ENCODE measurements around the gene RNF141.

RNF141 gene, protein sequence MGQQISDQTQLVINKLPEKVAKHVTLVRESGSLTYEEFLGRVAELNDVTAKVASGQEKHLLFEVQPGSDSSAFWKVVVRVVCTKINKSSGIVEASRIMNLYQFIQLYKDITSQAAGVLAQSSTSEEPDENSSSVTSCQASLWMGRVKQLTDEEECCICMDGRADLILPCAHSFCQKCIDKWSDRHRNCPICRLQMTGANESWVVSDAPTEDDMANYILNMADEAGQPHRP

DNA sequence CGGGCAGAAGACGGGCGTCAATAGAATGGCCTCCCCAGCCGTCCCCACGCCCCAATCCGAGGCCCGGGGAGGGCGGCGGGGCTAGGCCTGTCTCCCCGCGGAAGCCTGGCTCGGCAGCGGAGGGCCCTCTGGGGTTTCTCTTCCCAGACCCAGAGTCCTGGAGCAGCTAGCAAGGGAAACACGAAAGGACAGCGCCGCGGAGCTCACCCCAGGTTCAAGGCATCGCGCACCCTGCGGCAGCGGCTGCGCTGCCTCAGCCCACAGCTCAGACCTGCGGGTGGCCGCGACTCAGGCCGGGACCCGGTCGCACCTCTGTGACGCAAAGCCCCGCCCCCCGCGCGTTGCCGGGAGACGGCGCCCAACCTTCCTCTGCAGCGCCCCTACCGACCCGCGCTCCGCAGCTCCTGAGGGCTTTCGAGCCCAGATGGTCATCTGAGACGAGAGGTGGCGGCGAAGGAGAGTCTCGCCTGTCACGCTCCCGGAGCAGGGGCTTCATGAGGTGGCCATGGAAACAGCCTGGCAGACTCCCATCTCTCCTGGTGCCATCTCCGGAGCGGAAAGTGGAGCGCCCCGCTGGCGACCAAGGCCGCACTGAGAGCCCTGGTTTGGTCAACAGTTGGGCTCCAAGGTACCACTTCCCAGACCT lies at the start of gene RNF141:
TSS of gene RNF141 (minus strand) at position 273 of the 646 bp plus-strand sequence. CDS start 7,029 bp downstream, outside the sequence.
- peak; percentile 89 for DNase-seq

DNA sequence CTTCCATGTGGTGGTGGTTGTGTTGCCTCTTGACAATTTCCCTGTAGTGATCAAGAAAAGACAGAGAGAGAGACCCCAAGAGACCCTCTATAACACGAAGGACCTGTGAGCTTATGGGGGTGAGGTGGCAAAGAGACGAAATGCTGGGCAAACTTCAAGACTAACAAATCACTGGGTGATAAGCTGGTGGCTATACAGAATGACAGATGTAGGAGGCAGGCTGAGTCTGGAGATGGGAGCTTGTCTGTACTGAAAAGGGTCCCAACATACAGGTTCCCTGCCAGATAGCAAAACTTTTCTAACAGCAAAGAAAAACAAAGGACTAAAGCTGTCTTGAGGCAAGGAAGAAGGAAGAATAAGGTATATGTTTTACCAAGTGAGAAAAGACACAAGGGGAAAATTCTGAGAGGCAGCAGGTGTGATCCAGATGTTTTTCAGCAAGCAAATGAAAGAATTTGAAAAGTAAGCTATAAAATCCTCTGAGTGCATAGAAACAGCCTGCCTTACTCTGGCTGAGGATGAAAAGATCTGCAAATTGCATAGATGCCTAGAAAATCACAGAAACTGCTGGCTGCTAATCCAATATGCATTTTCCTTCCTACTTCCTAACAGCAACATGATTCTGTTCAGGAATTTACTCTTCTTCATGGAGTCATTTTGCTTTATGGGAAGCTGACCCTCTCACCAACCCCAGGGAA lies 49.4 kb upstream of the RNF141 start:
- peak; percentile 52 for DNase-seq

DNA sequence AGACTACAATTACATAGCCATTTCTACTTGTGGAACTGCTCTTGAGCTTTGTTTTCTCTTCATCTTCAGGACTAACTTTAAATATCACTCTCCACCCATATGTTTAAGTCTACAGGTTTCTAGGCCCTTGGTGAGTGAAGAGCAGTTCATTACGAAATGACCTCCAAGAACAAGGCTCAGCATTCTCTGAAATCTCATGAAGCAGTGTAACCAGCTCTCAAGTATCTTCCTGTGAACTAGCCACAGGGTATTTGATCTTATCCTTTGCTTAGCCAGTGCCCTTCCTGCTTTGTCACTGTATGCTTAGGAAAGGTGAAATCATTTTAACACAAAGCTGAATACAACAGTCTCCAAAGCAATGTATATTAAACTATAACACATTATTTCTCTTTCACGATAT lies 47.9 kb upstream of the RNF141 start:
- DNase-seq, result no peak

DNA sequence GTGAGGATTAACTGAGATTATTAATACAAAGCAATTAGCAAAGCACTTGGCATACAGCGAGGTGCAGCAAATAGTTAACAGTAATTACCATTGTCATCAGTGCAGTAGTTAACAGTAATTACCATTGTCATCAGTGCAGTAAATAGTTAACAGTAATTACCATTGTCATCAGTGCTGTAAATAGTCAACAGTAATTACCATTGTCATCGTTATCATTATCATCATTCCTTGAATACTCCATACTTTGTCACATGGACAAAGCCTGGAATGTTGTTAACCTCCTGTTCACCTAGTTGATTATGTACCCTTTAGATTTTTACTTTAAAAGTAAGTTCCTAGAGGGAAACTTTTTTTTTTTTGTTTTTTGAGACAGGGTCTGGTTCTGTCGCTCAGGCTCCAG lies 47.0 kb upstream of the RNF141 start:
- DNase-seq, result no peak

DNA sequence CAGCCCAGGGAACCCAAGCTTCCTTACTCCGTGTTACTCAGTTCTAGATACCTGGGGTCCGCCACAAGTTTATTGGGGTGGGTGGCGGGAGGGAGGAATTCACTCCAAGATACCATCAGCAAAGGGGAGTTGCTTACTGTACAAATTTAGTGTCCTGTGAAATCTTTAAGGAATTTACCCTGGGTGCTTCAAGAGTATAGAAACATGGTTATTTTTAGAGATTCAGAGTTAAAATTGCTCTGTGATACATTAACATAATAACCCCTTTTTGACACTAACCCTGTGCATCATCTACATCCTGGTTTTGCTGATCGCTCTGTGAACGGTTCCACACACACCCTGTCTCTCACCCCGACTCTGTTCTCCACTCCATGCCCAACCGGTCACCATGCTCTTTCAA lies 46.4 kb upstream of the RNF141 start:
- peak; percentile 29 for DNase-seq

DNA sequence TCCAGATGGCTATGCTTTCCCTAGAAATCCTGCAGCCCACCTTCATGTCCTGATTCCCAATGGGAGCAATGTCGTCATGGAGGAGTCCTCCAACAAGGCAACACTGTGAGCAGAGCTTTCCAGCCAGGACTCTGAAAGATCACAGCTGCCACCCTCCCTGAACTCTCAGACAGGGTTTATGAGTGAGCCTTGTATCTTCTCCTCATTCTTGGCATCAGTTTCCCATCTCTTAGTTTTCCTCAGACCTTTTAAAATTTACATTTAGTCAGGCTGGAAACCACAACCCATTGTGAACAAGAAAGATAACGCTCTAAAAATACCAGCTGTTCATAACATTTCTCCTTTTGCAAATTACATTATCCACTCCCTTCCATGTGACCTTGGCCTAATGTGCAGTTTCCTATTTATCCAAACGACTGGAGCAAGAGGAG lies 43.1 kb upstream of the RNF141 start:
- no peak for DNase-seq

DNA sequence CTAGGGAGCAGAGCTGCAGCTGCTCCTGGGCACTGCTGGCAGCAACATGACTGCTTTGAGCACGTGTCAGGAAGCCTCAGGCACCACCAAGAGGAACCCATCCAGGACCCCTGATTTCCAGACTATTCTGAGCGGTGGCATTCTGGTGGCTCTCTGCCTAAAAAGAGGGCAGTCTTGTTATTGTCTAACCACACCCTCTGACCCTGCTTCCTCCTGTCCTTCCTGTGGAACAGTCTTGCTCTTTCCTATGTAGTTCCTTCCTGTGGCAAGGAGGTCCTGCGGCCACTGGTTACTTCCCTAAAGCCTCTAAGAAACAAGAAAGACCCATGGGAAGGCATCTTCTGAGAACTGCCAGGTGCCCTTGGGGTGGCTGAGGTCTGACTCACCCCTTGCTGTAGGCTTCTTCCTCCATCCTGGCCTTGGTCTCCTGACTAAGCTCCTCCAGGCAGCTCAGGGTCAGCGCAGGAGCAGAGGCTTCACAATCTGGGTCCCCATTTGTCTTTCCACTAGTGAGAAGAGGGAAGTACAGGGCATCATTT lies 40.6 kb upstream of the RNF141 start:
- no peak for DNase-seq

DNA sequence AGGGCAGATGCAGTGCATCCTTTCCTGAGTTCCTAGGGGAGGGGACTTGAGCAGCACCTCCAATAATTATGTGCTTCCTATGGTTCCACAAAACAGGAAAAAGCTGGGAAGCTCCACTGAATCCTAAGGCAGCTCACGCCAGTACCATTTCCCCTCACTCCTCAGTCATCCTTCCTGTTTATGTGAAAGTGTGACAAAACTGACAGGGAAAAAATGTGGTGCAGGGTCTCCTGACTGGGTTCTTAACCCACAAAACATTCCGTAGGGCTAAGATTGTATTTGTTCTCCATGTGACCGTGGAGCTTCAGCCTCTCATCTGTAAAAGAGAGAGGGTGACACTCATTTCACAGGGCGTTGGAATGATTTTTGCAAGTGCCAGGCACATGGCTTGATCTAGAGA lies 39.6 kb upstream of the RNF141 start:
- no peak for DNase-seq

DNA sequence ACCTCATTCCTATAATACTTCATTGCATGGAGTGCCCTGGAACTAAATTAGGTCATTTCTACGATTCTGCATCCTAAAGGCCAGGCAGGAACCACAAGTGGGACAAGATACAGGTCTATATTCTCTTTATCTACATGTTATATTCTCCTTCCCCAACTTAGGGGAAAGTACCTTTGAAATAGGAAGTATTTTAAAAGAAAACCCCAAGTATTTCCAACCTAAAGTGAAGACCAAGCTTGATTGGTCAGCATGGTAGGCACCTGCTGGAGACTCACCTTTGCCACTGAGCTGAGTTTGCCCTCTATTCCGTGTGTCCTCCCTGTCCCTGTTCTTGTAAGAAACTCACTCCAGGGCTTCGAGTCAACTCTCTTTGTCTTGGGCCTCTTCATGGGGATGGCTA lies 38.7 kb upstream of the RNF141 start:
- DNase-seq, result no peak

DNA sequence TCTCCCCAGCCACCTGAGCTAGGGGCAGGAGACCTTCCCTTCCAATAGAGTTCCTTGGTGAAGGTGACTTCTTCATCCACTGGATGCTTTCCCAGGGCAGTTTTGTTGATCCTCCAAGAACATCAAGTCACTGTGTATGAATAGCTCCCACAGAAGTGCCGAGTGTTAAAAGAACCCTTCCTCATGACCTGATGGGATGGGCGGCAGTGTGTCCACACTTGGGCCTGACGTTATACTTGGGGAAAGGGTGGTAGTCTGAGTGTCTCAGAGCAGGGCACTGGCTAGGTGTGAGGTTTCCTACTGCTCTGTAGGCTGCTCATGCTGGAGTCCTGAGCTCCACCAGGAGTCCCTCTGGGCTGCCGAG lies 35.0 kb upstream of the RNF141 start:
- no peak for DNase-seq

DNA sequence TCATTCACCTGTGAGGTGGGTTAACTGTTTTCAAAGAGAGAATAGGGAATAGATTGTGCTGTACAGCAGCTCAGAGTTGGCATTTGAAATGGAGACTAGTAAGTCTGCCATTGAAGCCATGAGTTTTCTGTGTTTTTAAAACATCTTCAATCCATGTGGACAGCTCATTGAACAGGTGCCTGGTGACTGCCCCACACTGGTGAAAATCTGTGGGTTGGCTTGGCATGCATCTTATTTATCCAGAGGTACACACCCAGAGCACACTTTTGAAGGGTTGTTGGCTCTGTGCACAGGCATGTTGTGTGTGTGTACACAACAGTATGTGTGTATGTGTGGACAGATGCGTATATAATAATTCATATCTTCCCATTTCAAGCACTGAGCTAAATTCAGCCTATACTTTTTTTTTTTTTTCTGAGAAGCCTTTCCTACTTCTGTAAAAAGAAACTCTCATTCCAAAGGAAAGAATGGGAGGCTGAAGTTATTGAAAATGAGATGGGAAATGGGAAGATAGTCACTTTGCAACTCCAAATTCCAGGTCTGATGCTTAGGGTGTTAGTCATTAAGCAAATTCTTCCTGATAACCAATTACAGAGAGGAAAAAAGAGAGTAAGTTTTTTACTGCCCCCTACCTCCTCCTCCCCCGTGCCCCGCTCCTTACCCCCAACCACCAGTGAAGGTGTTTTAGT lies 34.5 kb upstream of the RNF141 start:
- DNase-seq, result no peak

DNA sequence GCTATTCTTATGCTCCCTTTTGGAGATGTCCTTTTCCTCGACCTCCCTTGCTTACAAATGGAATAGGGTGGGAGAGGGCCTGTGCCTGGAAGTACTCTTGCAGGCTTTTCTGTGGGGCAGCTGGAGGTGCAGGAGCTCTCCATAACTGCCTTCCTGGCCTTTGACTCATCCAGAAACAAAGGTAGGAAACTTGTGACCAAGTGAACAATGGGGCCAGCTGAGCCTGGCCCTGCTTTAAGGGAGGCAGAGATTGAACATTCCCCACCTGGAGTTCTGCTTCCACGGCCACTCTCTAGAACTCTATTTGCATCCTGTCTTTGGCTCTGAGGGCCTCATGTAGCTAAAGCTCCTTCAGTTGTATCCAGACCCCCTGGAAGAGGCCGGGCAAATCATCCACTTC lies 32.6 kb upstream of the RNF141 start:
- no peak for DNase-seq

DNA sequence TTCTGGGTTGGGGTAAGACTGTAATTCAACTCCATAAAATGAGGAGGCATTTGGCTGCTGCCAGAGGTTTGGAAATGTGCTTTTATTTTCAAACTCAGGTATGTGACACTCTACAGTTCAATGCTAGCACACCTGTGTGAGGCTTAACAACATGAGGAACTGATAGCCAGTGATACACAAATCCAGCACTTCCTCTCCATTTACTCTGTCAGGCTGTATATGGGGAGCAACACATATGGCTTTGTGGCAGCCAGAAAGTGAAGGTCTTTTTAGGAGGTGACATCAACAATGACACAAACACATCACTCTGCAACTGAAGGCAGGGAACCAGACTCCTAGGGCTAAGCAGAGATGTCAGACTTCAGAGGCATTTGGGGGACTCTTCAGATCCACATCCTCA lies 32.0 kb upstream of the RNF141 start:
- DNase-seq, result no peak

DNA sequence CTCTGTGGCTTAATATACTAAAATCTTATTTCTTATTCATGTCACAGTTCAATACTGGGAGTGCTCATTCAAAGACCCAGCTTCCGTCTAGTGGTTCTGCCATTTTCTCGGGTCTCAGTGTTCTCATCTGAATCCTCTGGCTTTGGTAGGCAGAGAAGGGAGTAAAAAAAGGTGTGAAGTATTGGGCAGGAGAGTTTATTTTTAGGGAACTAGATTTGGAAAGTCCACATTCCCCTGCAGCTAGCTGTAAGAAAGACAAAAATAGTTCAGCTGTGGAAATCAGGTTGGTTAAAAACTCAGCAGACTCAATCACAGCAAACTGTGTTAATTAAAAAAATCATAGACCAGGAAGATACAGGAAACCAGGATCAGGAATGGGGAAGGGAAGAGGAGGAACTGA lies 31.5 kb upstream of the RNF141 start:
- DNase-seq, result no peak

DNA sequence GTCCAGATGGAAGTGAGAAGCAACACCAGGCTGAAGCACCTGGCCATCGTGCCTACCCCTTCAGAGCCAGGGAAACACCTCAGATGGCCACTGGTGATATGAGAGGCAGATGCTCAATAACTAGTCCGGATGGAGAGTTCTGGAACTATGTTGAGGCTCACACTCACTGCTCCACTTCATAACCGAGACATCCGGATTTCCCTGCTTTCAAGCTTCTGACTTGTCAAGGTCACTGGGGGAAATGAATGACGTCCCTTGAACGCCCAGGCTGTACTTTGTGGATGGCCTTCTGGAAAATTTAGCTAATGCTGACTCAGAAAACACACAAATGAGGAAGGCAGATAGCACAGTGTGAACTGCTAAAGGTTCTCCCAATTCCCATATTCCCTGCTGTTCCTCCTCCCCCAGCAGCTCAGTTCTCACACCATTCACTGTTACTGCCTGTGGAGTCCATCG lies 27.5 kb upstream of the RNF141 start, which contains the start of gene LYVE1:
TSS of gene LYVE1 (minus strand) at position 180 of the 456 bp plus-strand sequence. CDS start at position 47, 133 bp downstream.
- no peak for DNase-seq

DNA sequence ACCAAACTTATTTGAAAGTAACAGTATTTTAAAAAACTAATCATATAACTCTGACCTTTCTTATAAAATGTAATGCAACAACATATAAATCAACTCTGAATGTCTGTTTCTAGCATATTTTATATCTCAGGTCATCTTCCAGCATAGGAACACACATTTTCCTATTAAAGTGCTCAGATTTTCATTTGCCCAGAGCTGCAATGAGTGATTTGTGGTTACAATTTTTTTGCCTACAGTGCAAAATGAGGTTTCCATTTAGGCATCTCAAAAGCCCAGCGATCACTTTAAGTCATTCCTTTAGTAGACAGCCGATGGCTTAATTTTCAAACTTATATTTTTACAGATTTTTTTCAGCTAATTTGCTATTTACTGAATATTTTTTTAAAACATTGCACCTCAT lies 26.5 kb upstream of the RNF141 start:
- DNase-seq, result no peak

DNA sequence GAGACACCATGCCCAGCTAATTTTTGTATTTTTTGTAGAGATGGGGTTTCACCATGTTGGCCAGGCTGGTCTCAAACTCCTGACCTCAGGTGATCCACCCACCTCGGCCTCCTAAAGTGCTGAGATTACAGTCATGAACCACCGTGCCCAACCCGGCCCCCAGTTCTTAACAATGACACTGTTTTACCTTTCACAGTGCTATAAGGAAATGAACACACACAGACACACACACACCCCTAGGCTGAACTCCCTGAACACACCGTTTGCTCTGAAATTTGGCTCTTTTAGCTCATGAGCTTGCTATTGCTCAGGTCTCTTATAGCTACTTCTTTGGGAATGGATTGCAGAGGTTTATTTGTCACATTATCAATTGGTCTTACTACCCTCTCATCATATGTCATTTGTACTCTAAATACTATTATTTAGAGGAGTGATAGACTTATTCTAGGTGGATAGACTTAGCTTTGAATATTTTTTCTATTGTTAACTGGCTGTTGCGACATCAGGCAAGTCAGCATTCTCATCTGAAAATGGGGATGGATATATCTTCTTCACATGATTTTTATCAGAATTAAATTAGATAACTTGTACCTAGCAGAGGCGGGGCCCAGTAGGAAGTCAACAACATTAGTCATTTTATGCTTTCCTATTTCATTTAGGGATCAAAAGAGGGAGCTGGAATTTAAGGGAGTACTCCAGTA lies 25.4 kb upstream of the RNF141 start:
- no peak for DNase-seq

DNA sequence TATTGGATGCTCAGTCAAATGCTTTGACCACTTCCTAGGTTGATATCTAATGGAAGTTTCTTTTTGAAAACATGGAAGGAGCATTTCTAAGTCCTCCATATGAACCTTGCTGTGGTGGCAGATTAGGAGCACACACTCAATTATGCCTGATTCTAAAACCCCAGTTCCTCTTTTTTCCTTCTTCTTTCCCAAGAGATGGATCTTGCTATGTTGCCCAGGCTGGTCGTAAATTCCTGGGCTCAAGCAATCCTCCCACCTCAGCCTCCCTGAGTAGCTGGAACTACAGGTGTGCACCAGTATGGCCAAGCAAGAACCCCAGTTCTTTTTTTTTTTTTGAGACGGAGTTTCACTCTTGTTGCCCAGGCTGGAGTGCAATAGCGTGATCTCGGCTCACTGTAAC lies 24.5 kb upstream of the RNF141 start:
- DNase-seq, result no peak

DNA sequence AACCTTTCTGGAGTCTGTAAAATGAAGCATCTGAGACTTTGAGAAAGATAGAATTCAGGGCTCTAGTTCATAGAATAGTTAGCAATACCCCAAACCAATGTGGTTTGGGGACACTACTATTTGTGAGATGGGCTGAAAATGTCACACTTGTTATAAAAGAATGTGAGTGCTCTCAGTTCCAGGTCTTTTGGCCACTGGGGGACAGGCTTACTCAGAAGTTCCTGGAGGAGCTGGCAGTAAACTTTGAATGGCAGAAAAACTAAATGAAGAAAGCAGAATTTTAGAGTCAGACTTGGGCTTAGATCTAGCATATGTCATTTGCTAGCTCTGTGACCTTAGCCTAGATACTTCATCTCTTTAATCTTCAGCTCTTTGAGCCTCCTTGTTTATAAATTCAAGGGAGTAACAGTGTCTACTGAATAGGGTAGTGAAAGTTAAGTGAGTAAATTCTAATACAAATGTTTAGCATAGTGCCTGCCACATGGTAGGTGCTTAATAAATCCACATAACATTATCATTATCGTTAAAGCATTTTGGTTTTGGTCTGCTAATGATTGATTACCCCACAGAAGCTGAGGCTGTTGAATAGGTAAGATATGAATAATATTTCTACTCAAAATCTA lies 23.8 kb upstream of the RNF141 start:
- no peak for DNase-seq

DNA sequence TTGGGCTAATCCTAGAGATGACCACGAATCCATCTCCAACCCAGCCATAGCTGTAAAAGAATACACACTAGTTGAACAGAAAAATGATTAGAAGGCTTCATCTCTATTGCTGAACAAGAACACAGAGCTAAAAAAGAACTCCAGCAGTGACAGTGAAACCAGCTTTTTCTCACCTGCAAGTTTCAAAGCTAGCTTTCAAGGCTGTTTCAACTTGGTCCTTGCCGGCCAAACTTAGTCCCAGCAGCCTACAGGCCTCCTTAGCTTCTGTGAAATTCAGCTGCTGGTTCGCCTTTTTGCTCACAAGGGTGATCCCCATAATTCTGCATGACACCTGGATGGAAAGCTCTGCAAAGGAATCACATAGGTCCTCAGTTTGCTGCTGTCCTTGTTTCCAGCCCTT lies 23.0 kb upstream of the RNF141 start:
- no peak for DNase-seq

DNA sequence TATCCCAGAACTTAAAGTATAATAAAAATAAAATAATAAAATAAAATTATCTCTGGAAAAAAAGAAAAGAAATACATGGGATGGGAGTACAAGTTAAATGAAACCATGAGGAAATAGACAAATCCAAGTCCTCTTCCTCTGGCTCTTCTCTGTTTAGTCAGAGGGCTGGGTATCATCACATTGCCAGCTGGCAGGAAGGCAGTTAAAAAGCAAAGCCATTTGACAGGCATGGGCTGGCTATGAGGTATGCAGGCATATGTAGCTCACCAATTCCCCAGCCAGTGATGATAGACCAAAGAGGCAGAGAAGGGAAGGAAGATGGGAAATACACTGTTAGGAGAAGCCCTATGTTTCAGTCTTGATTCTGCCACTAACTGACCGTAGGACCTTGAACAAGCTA lies 21.0 kb upstream of the RNF141 start:
- no peak for DNase-seq

All from fibroblast of skin of right quadriceps (primary cell).